Neural crest cell (in vitro differentiated cells): ENCODE data around the gene FRMD4B. TPM values are rescaled to one million over a fixed set of nuclear protein-coding genes. Genes with fewer than 3 reads are reported as not detected.

ENCODE experiments used
- DNase-seq: peaks from one replicate; pipeline ENCODE4 v3.0.0; 2021; ENCODE audit warnings: low read depth, mixed read lengths, low spot score
- H3K27ac Mint-ChIP-seq: one replicate; pipeline ENCODE4 v1.8.0; 2021; ENCODE audit warnings: mild to moderate bottlenecking, mixed read lengths; ENCODE audit not compliant: unreplicated experiment
- H3K27me3 Mint-ChIP-seq: 2 replicates; pipeline ENCODE4 v1.8.0; 2021; ENCODE audit warnings: low read depth, mild to moderate bottlenecking, mixed read lengths
- H3K36me3 Mint-ChIP-seq: 2 replicates; pipeline ENCODE4 v1.8.0; 2021; ENCODE audit warnings: low read depth, mild to moderate bottlenecking, mixed read lengths
- H3K4me1 Mint-ChIP-seq: 2 replicates; pipeline ENCODE4 v1.8.0; 2021; ENCODE audit warnings: mixed read lengths
- H3K4me3 Mint-ChIP-seq: one replicate; pipeline ENCODE4 v1.8.0; 2021; ENCODE audit warnings: mild to moderate bottlenecking, mixed read lengths
- H3K9me3 Mint-ChIP-seq: 2 replicates; pipeline ENCODE4 v1.8.0; 2021; ENCODE audit warnings: mixed read lengths
- CTCF ChIP-seq: fragments of 200-600 bp; sonication (generic); conservative IDR thresholded peaks from 2 replicates; pipeline ENCODE4 v1.5.0; 2021; ENCODE audit warnings: antibody characterized with exemption, mild to moderate bottlenecking
- total RNA-seq: library from RNA; stranded (reverse); gene quantifications from 2 replicates; pipeline ENCODE4 v1.2.1, GENCODE V29; 2021

FRMD4B gene
- total RNA-seq, 1 donor from 2014 or later = 17.2 TPM

GRCh38 chr3:69403454-69403853 is 17.6 kb upstream of the FRMD4B start:
- no peak overlapping the region for H3K4me3 Mint-ChIP-seq
- H3K36me3 Mint-ChIP-seq = peaks cover 6% of the 10 kb centered on the region
- no peak overlapping the region for H3K27ac Mint-ChIP-seq
- H3K27me3 Mint-ChIP-seq = no peaks in the 10 kb centered on the region
- peaks cover 5% of the 10 kb centered on the region for H3K9me3 Mint-ChIP-seq
- TF ChIP-seq CTCF = no peak
- H3K4me1 Mint-ChIP-seq = no peaks in the 10 kb centered on the region
- no peak for DNase-seq

GRCh38 chr3:69400683-69401082 is 14.8 kb upstream of the FRMD4B start:
- no peak for DNase-seq
- no peaks in the 10 kb centered on the region for H3K27me3 Mint-ChIP-seq
- no peak overlapping the region for H3K4me3 Mint-ChIP-seq
- H3K4me1 Mint-ChIP-seq = no peaks in the 10 kb centered on the region
- H3K9me3 Mint-ChIP-seq = peaks cover 5% of the 10 kb centered on the region
- no peak for TF ChIP-seq CTCF
- H3K27ac Mint-ChIP-seq = no peak overlapping the region
- peaks cover 4% of the 10 kb centered on the region for H3K36me3 Mint-ChIP-seq

- Mint-ChIP-seq H3K4me3 (no peak overlapping the region), H3K9me3 (peaks cover 3% of the 10 kb centered on the region), H3K36me3 (no peaks in the 10 kb centered on the region), H3K27me3 (peaks cover 10% of the 10 kb centered on the region), H3K27ac (no peak overlapping the region), H3K4me1 (peaks cover 33% of the 10 kb centered on the region)
- TF ChIP-seq CTCF = no peak
- DNase-seq = no peak
These were observed 7.0 kb upstream of the FRMD4B start for GRCh38 chr3:69392850-69393249.

- H3K9me3 Mint-ChIP-seq = peaks cover 3% of the 10 kb centered on the region
- TF ChIP-seq CTCF = no peak
- H3K27me3 Mint-ChIP-seq = peaks cover 14% of the 10 kb centered on the region
- no peak overlapping the region for H3K27ac Mint-ChIP-seq
- H3K4me1 Mint-ChIP-seq = peaks cover 34% of the 10 kb centered on the region
- no peaks in the 10 kb centered on the region for H3K36me3 Mint-ChIP-seq
- no peak overlapping the region for H3K4me3 Mint-ChIP-seq
- DNase-seq = no peak
These were observed 6.5 kb upstream of the FRMD4B start for GRCh38 chr3:69392415-69392814.

GRCh38 chr3:69391554-69391953 is 5.7 kb upstream of the FRMD4B start:
- Mint-ChIP-seq H3K4me3 (no peak overlapping the region), H3K27me3 (peaks cover 23% of the 10 kb centered on the region), H3K4me1 (peaks cover 34% of the 10 kb centered on the region), H3K27ac (no peak overlapping the region), H3K36me3 (no peaks in the 10 kb centered on the region), H3K9me3 (no peaks in the 10 kb centered on the region)
- TF ChIP-seq CTCF = no peak
- no peak for DNase-seq

- H3K4me3 Mint-ChIP-seq = no peak overlapping the region
- H3K27me3 Mint-ChIP-seq = peaks cover 29% of the 10 kb centered on the region
- no peaks in the 10 kb centered on the region for H3K9me3 Mint-ChIP-seq
- no peak for DNase-seq
- no peak overlapping the region for H3K27ac Mint-ChIP-seq
- no peak for TF ChIP-seq CTCF
- no peaks in the 10 kb centered on the region for H3K36me3 Mint-ChIP-seq
- H3K4me1 Mint-ChIP-seq = peaks cover 34% of the 10 kb centered on the region
These were observed 4.9 kb upstream of the FRMD4B start for GRCh38 chr3:69390771-69391170.
